ENCODE results near the gene HSPA4. TPM values are rescaled to one million over a fixed set of nuclear protein-coding genes. Genes with fewer than 3 reads are reported as not detected.

The HSPA4 gene
- total and polyA plus RNA-seq, 2 donors (not counting 3 experiments of a cell fraction or from before 2014, with no cell fraction given), result 11.2 to 161 TPM

DNA sequence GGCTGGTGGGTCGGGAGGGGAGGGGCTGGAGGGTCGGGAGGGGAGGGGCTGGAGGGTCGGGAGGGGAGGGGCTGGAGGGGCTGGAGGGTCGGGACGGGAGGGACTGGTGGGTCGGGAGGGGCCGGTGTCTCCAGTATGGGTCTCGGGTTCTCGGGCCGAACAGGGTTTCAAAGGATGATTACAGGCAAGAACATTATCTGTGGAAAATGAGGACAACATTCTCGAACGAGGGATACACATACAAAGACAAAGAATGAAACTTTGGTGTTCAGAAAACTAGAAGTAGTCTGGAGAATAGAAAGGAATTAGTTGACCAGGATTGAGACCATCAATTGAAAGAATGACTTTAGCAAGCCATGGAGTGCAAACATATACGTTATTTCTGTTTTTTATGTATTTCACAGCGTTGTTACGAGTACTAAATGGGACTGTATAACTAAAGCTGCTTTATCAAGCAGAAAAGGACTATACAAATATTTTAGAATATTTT lies 25.1 kb upstream of the HSPA4 start:
- Histone ChIP-seq H3K4me1 (ENCODE audit: control insufficient read depth, extremely low read depth, insufficient read depth, low read length) (peaks cover 5% of the 10 kb centered on the region), H3K9me1 (replicated peaks; ENCODE audit: control insufficient read depth, extremely low read depth, insufficient read depth, low read length) (no peaks in the 10 kb centered on the region), H4K20me1 (replicated peaks; ENCODE audit: control insufficient read depth, extremely low read depth, insufficient read depth, low read length) (no peaks in the 10 kb centered on the region), H2AFZ (ENCODE audit: low read depth, low read length) (peak overlapping the region; percentile 98), H3K9me3 (replicated peaks; ENCODE audit: control insufficient read depth, insufficient read depth, low read length) (no peaks in the 10 kb centered on the region), H3K27me3 (ENCODE audit: control insufficient read depth in 2 of 2, insufficient read depth in 2 of 2, low read length in 2 of 2) (no peaks in the 10 kb centered on the region), H3K79me2 (ENCODE audit: control insufficient read depth, insufficient read depth, low read length) (peaks cover 31% of the 10 kb centered on the region), H3K9ac (replicated peaks; ENCODE audit: extremely low read depth, insufficient read depth, low read length) (peak overlapping the region; percentile 49), H3K4me2 (ENCODE audit: insufficient read depth, low read length) (peak overlapping the region; percentile 94), H3K4me3 (replicated peaks in 1 of 3; ENCODE audit: insufficient read depth in 1 of 3, low read depth in 1 of 3, low read length in 3 of 3) (peak overlapping the region; percentile 55 to 86 (median 84)), H3K27ac (ENCODE audit: insufficient read depth, low read depth, low read length) (peak overlapping the region; percentile 28), H3K36me3 (ENCODE audit: control insufficient read depth in 2 of 2, extremely low read depth in 1 of 2, insufficient read depth in 2 of 2, low read length in 2 of 2) (no peaks in the 10 kb centered on the region)
- POLR2A ChIA-PET, result interaction anchor here (0.8 kb wide), 1 partner anchor 25 kb away, joined by 3 read pairs; the partner anchor contains the start of gene HSPA4
- FAIRE-seq (no peak), DNase-seq (ENCODE audit: low read depth, low spot score) (no peak)
- CTCF ChIA-PET, result no interaction called here
- intact Hi-C loops (cut with micrococcal nuclease), result loop anchor here (1.0 to 5.0 kb wide), 3 partner anchors 25 to 119 kb away; partner anchors contain the start of gene AFF4
- no TSS peak for BruUV-seq (replicated peaks)
- dilution Hi-C loops (cut with MboI; ENCODE audit: extremely low pct_ligation_motif_present, low sequenced_read_pairs), result no loop called here
- TF ChIP-seq EZH2 (IDR thresholded peaks at IDR 0.05; ENCODE audit: borderline replicate concordance, low read depth, low read length, severe bottlenecking), result no peak

DNA sequence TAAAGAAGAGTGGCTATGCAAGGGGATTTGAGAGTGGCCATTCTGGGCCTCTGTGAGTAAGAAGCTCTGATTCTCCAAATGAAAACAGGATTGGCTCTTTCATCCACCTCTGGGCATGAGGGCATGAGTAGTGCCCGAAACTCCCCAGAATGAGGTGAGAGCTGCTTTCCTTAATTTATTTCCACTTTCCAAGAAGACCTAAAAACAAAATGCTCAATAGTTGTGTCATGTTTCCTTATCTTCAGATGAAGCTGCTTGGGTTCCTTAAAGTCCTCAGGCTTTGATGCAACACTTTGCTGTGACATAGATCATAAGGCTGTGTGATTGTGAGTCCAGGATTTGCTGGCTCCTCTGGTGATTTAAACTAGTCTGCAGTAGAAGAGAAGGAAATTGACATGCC lies 22.4 kb upstream of the HSPA4 start:
- no peaks in the 10 kb centered on the region for H3K27me3 ChIP-seq (ENCODE audit: control insufficient read depth in 2 of 2, insufficient read depth in 2 of 2, low read length in 2 of 2)
- no peak for DNase-seq (ENCODE audit: low read depth, low spot score)
- ChIA-PET POLR2A (no interaction called here), CTCF (interaction anchor here (1.0 to 1.9 kb wide), 3 partner anchors 8 to 12 kb away, joined by 3 to 4 read pairs (median 3); no protein-coding TSS in a partner anchor)
- H3K4me3 ChIP-seq (replicated peaks in 1 of 3; ENCODE audit: insufficient read depth in 1 of 3, low read depth in 1 of 3, low read length in 3 of 3), result no peak overlapping the region
- no peak overlapping the region for H3K27ac ChIP-seq (ENCODE audit: insufficient read depth, low read depth, low read length)
- peaks cover 5% of the 10 kb centered on the region for H3K4me1 ChIP-seq (ENCODE audit: control insufficient read depth, extremely low read depth, insufficient read depth, low read length)
- H3K36me3 ChIP-seq (ENCODE audit: control insufficient read depth in 2 of 2, extremely low read depth in 1 of 2, insufficient read depth in 2 of 2, low read length in 2 of 2), result no peaks in the 10 kb centered on the region
- no peak for FAIRE-seq
- no peak for TF ChIP-seq GATA2 (IDR thresholded peaks at IDR 0.05; ENCODE audit: insufficient read depth, insufficient read length, low read depth, low read length)
- TF ChIP-seq POLR2AphosphoS5 (IDR thresholded peaks at IDR 0.05; ENCODE audit: insufficient read depth, low read depth, low read length), result no peak
- TF ChIP-seq FOS (IDR thresholded peaks at IDR 0.05; ENCODE audit: borderline replicate concordance, insufficient read depth, low read length), result no peak
- H3K79me2 ChIP-seq (ENCODE audit: control insufficient read depth, insufficient read depth, low read length), result peaks cover 11% of the 10 kb centered on the region
- H4K20me1 ChIP-seq (replicated peaks; ENCODE audit: control insufficient read depth, extremely low read depth, insufficient read depth, low read length), result no peaks in the 10 kb centered on the region
- H3K4me2 ChIP-seq (ENCODE audit: insufficient read depth, low read length), result no peak overlapping the region
- dilution Hi-C loops (cut with MboI; ENCODE audit: extremely low pct_ligation_motif_present, low sequenced_read_pairs), result no loop called here
- H3K9ac ChIP-seq (replicated peaks; ENCODE audit: extremely low read depth, insufficient read depth, low read length), result no peak overlapping the region
- H3K9me1 ChIP-seq (replicated peaks; ENCODE audit: control insufficient read depth, extremely low read depth, insufficient read depth, low read length), result no peaks in the 10 kb centered on the region
- H3K9me3 ChIP-seq (replicated peaks; ENCODE audit: control insufficient read depth, insufficient read depth, low read length), result no peaks in the 10 kb centered on the region
- intact Hi-C loops (cut with micrococcal nuclease), result loop anchor here (5.0 kb wide), 1 partner anchor 122 kb away; no protein-coding TSS in a partner anchor
- H2AFZ ChIP-seq (ENCODE audit: low read depth, low read length), result no peak overlapping the region
- BruUV-seq (replicated peaks), result no TSS peak
